HFFc6 (cell line): Measurements from ENCODE around the gene COL8A2. TPM values are rescaled to one million over a fixed set of nuclear protein-coding genes. Genes with fewer than 3 reads are reported as not detected.

Source experiments
- DNase-seq: peaks from one replicate; pipeline ENCODE4 v3.0.0-alpha.2; 2018
- H3K27ac Mint-ChIP-seq: 2 replicates; pipeline ENCODE4 v1.8.0; 2020; ENCODE audit warnings: mild to moderate bottlenecking, mixed read lengths
- H3K27me3 Mint-ChIP-seq: 2 replicates; pipeline ENCODE4 v1.8.0; 2021; ENCODE audit warnings: mild to moderate bottlenecking, moderate library complexity, mixed read lengths; ENCODE audit not compliant: insufficient read depth
- H3K36me3 Mint-ChIP-seq: 2 replicates; pipeline ENCODE4 v1.8.0; 2021; ENCODE audit warnings: low read depth, mixed read lengths
- H3K4me1 Mint-ChIP-seq: 2 replicates; pipeline ENCODE4 v1.8.0; 2020; ENCODE audit warnings: low read depth, mixed read lengths
- H3K4me3 Mint-ChIP-seq: 2 replicates; pipeline ENCODE4 v1.8.0; 2020; ENCODE audit warnings: mild to moderate bottlenecking, moderate library complexity, mixed read lengths
- H3K9me3 Mint-ChIP-seq: 2 replicates; pipeline ENCODE4 v1.8.0; 2020; ENCODE audit warnings: mild to moderate bottlenecking, mixed read lengths
- CTCF ChIP-seq: fragments of 200-600 bp; sonication (generic); IDR thresholded peaks from 2 replicates; pipeline ENCODE4 v1.5.0; 2021; ENCODE audit warnings: antibody characterized with exemption, mild to moderate bottlenecking
- long read RNA-seq: library from polyadenylated mRNA; unstranded; transcript quantifications from one replicate; pipeline ENCODE4 v2.0.0, GENCODE V29; 2019
- total RNA-seq, 6 experiments: library from RNA; stranded (reverse); fragmentation: NEBNext Ultra II Directional; extraction: Animal tissue kit (Norgen Biotek cat#: 25700); gene quantifications; 2 replicates in 1 of 6; 3 replicates in 5 of 6; pipeline ENCODE4 v1.2.3, GENCODE V29; 2021

Gene COL8A2
- total RNA-seq = 1 to 10 TPM; 1.9 to 6.4 (median 2.4) TPM
- long read RNA-seq, partial matches to known transcripts = 0 of 1 reads
- long read RNA-seq, other reads (novel, unspliced or antisense) = 1 of 1 reads

DNA sequence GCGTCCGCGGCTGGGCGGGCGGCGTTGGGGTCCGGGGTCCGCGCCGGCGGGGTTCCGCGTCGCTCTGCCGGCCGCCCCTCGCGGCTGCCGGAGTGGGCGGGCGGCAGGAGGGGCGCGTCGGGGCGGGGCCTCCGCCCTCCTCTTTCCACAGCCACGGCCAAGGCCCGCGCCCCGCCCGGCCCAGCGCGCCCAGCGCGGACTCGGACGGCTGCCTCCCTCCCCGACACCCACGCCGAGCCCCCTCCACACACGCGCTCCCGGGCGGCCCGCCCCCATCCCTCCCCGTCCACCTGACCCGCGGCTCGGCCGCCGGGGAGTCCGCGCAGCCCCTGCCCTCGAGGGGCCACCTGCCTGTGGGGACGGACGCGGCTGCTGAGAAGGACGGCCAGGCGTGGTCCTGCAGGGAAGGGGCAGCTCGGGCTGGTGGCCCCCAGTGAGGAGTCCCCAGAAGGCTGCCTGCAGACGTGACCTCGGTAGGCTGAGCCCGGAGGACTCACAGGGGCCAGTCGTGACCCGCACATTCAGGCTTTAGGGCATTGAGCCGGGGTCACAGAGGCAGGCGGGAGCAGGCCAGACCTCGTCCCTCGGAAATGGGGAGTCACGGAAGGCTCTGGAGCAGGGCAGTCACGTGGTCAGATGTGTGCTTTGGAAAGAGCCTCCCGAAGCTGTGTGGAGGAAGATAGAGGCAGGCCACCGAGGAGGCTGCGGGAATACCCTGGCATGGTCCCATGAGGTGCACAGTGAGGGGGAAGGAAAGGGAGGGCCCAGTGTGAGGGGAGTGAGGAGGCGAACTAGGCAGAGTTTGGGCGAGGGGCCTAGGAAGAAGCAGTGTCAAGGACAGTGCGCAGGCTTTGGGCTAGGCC is at the start of gene COL8A2:
Gene COL8A2 (minus strand): TSS at position 94 of the 863 bp plus-strand sequence. CDS start 24,980 bp downstream, outside the sequence.
- no peak for DNase-seq
- Mint-ChIP-seq H3K4me3 (peak within 1 kb of the TSS; percentile 40), H3K36me3 (no peaks in the 10 kb centered on the region), H3K9me3 (no peaks in the 10 kb centered on the region), H3K27me3 (peaks cover 19% of the 10 kb centered on the region), H3K27ac (peak within 1 kb of the TSS; percentile 35; the same call in 1 of the 2 replicates), H3K4me1 (peaks cover 10% of the 10 kb centered on the region)
- TF ChIP-seq CTCF = no peak

DNA sequence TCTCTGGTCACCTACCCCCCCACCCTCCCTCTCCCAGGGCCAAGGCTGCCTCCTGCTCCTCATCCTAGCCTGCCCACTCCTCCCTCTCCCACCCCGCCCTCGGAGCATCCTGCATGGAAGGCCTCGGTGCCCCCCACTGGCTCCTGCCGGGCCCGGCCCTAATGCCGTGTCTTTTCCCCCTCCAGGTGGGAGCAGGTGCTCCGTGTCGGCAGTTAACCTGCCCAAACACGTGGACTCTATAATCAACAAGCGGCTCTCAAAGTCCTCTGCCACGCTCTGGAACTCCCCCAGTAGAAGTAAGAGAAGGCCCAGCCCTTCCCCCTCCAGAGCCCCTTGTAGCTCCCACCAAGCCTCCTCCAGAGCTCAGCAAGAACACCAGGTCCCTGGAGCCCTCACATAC is 49.7 kb upstream of the COL8A2 start:
- H3K27ac Mint-ChIP-seq = peak overlapping the region; percentile 98
- H3K9me3 Mint-ChIP-seq = no peaks in the 10 kb centered on the region
- H3K4me1 Mint-ChIP-seq = peaks cover 44% of the 10 kb centered on the region
- H3K4me3 Mint-ChIP-seq = no peak overlapping the region
- H3K36me3 Mint-ChIP-seq = peaks cover 26% of the 10 kb centered on the region
- peaks cover 3% of the 10 kb centered on the region; the same call in 1 of the 2 replicates for H3K27me3 Mint-ChIP-seq
- no peak for DNase-seq
- no peak for TF ChIP-seq CTCF

- DNase-seq = peak; percentile 90
- peak overlapping the region; percentile 98 for H3K27ac Mint-ChIP-seq
- peaks cover 31% of the 10 kb centered on the region for H3K36me3 Mint-ChIP-seq
- TF ChIP-seq CTCF = no peak
- H3K27me3 Mint-ChIP-seq = peaks cover 3% of the 10 kb centered on the region; the same call in 1 of the 2 replicates
- H3K4me3 Mint-ChIP-seq = peak overlapping the region; percentile 74
- H3K9me3 Mint-ChIP-seq = no peaks in the 10 kb centered on the region
- H3K4me1 Mint-ChIP-seq = peaks cover 52% of the 10 kb centered on the region
Observed at GRCh38 chr1:36172983-36173382, 48.0 kb upstream of the COL8A2 start.

DNA sequence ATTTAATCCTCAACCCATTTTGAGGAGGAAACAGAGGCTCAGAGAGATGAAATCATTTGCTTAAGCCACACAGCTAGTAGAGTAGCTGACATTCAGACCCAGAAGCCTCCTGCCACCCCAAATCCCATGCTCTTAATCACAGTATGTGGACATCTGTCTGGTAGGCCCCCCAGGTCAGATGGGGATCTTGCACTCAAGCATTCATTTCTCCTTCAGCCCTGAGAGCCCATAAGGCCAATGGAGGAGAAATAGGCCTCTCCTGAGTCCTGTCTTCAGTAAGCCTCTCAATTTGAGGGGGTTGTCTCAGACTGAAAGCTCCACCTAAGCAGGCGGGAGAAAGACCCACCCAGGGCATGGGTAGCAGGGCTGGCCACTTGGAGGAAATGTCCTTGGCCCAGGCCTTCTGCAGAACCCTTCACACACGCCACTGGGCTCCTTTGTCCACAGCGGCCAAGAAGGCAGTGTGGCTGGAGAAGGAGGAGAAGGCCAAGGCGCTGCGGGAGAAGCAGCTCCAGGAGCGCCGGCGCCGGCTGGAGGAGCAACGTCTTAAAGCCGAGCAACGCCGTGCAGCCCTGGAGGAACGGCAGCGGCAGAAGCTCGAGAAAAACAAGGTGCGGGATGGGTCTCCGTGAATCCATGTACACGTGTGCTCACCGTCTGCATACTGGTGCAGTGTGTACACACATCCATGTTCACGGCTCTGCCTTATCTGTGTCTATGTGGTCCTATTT is 47.2 kb upstream of the COL8A2 start:
- H3K4me1 Mint-ChIP-seq = peaks cover 56% of the 10 kb centered on the region

More for the DNA sequence above, 47.2 kb upstream of the COL8A2 start:
- H3K4me3 Mint-ChIP-seq = peak overlapping the region; percentile 74
- H3K9me3 Mint-ChIP-seq = no peaks in the 10 kb centered on the region
- peaks cover 3% of the 10 kb centered on the region; the same call in 1 of the 2 replicates for H3K27me3 Mint-ChIP-seq
- DNase-seq = no peak
- no peak for TF ChIP-seq CTCF
- peak overlapping the region; percentile 98 for H3K27ac Mint-ChIP-seq
- peaks cover 32% of the 10 kb centered on the region for H3K36me3 Mint-ChIP-seq
